H1 (cell line): ENCODE measurements around the gene TBKBP1. TPM values are rescaled to one million over a fixed set of nuclear protein-coding genes. Genes with fewer than 3 reads are reported as not detected.
A peak's percentile ranks its signal among the peaks of the same experiment; 100 is the strongest.

Experiments
- ASH2L ChIP-seq: fragments of 200-600, 300-600 bp; sonication (generic); IDR thresholded peaks from one replicate; pipeline ENCODE4 v1.7.1; 2017; ENCODE audit warnings: low read length
- BCL11A ChIP-seq, 2 experiments: IDR thresholded peaks; one replicate each; pipeline ENCODE4 v1.6.1; 2011; ENCODE audit warnings: low read depth in 2 of 2, low read length in 2 of 2, mild to moderate bottlenecking in 2 of 2
- CHD7 ChIP-seq: fragments of 300-600 bp; sonication (generic); IDR thresholded peaks from 2 replicates; pipeline ENCODE4 v1.7.1; 2012; ENCODE audit warnings: low read length, moderate library complexity, mild to moderate bottlenecking, inconsistent platforms; ENCODE audit not compliant: insufficient replicate concordance
- CREB1 ChIP-seq: IDR thresholded peaks from 2 replicates; pipeline ENCODE4 v1.6.1; 2012; ENCODE audit warnings: inconsistent platforms
- PHF8 ChIP-seq: fragments of 200-600 bp; sonication (generic); conservative IDR thresholded peaks from 2 replicates; pipeline ENCODE4 v1.7.1; 2012; ENCODE audit warnings: low read depth, mild to moderate bottlenecking, inconsistent platforms, low read length, moderate library complexity
- SIRT6 ChIP-seq: IDR thresholded peaks from one replicate; pipeline ENCODE4 v1.7.1; 2012; ENCODE audit warnings: low read length, inconsistent platforms
- ZNF274 ChIP-seq: IDR thresholded peaks from 2 replicates; pipeline ENCODE4 v1.7.0; 2012; ENCODE audit warnings: low read length, borderline replicate concordance; ENCODE audit errors: extremely low read depth
- polyA plus RNA-seq, 7 experiments: library from polyadenylated mRNA; depleted of rRNA in 3 of 7; stranded (reverse) in 5 of 7; unstranded in 2 of 7; fragments of >200 nt in 5 of 7; fragments of 200-250 nt in 2 of 7; gene quantifications; 1 replicate in 5 of 7; 2 replicates in 1 of 7; 4 replicates in 1 of 7; pipeline versions ENCODE4 v1.2.1 to v1.2.3, GENCODE V29; 2011 to 2013; ENCODE audit warnings: missing spikeins in 2 of 7, mixed read lengths in 2 of 7
- total RNA-seq: library from RNA; stranded (reverse); fragmentation: NEBNext Ultra II Directional; extraction: Animal tissue kit (Norgen Biotek cat#: 25700); gene quantifications from 2 replicates; pipeline ENCODE4 v1.2.1, GENCODE V29; 2021

TBKBP1 gene
- total and polyA plus RNA-seq, 2 of the 8 experiments (the other 6 are each of a cell fraction or from before 2014, with no cell fraction given) = 6.3 to 15.1 TPM

GRCh38 chr17:47650525-47651522 is 43.1 kb upstream of the TBKBP1 start (continued):
- no peak for TF ChIP-seq SIRT6
- TF ChIP-seq ASH2L = no peak
- TF ChIP-seq CHD7 = no peak
- TF ChIP-seq CREB1 = peak; percentile 70; the same call in 1 of the 2 replicates
- TF ChIP-seq PHF8 = 0 out of 2 replicates have a peak, but pooled peaks have one; percentile 3
- TF ChIP-seq BCL11A (IDR thresholded peaks at IDR 0.05; ENCODE audit: low read depth in 2 of 2, low read length in 2 of 2) = no peak
- TF ChIP-seq ZNF274 = no peak
